K562 (cell line): ENCODE data around the gene SLC25A42. TPM values are rescaled to one million over a fixed set of nuclear protein-coding genes. Genes with fewer than 3 reads are reported as not detected.
A peak's percentile ranks its signal among the peaks of the same experiment; 100 is the strongest.

ENCODE experiments used
- ATAC-seq: fragments of 200-7000 bp; cut with Tn5 transposase; 3 replicates; pipeline ENCODE4 v1.9.1; 2020; ENCODE audit warnings: moderate library complexity
- BruUV-seq: library from RNA; stranded (reverse); fragments of 400-500 nt; replicated peaks from 2 replicates; lab custom pipeline; 2021; lab: Mats Ljungman, UMichigan
- CTCF ChIA-PET: fragments of 300-600 bp; formaldehyde crosslinking; extraction: SDS; loops from one replicate; lab custom pipeline; 2021; ENCODE audit warnings: low intra/inter-chr PET ratio; lab: Yijun Ruan, JAX
- POLR2A ChIA-PET: fragments of 300-600, 350-650 bp; sonication (Branson Sonifier 250); formaldehyde crosslinking; extraction: SDS; loops from one replicate; lab custom pipeline; 2021; ENCODE audit warnings: antibody characterized with exemption, inconsistent platforms; lab: Yijun Ruan, JAX
- DNase-seq, 4 experiments: peaks; one replicate each; pipeline versions ENCODE4 v3.0.0 to v3.0.0-alpha.2; 2011 to 2018; ENCODE audit warnings: low spot score in 3 of 4, mixed read lengths in 3 of 4; ENCODE audit errors: extremely low read depth in 1 of 4
- FAIRE-seq: peaks from 2 replicates; lab custom pipeline; 2011; peaks lifted over from hg19 to GRCh38; lab: Jason Lieb, UNC
- H2AFZ ChIP-seq: 2 replicates; pipeline ENCODE4 v1.6.0; 2011; ENCODE audit warnings: low read depth, low read length, control low read depth, inconsistent platforms
- H3K27ac ChIP-seq: fragments of 200-600 bp; 3 replicates; pipeline ENCODE4 v1.8.0; 2011; ENCODE audit warnings: low read depth, mild to moderate bottlenecking, control low read depth, inconsistent platforms, low read length, moderate library complexity, mixed read lengths; ENCODE audit errors: extremely low read depth
- H3K27me3 ChIP-seq, 2 experiments: fragments of 300-600 bp in 1 of 2; 2 replicates in 1 of 2; 3 replicates in 1 of 2; pipeline versions ENCODE4 v1.6.0 to v1.8.0; 2011; ENCODE audit warnings: inconsistent platforms in 2 of 2, low read length in 2 of 2, mild to moderate bottlenecking in 1 of 2, mixed read lengths in 1 of 2, moderate library complexity in 1 of 2; ENCODE audit not compliant: control insufficient read depth in 2 of 2, insufficient read depth in 2 of 2
- H3K36me3 ChIP-seq: fragments of 300-600 bp; 3 replicates; pipeline ENCODE4 v1.8.0; 2011; ENCODE audit warnings: mild to moderate bottlenecking, low read length, inconsistent platforms; ENCODE audit not compliant: control insufficient read depth, insufficient read depth
- H3K4me1 ChIP-seq, 2 experiments: fragments of 200-600 bp in 1 of 2; replicated peaks in 1 of 2; 2 replicates in 1 of 2; 3 replicates in 1 of 2; pipeline versions ENCODE4 v1.5.1 to v1.8.0; 2011; ENCODE audit warnings: inconsistent platforms in 2 of 2, low read length in 2 of 2, mild to moderate bottlenecking in 1 of 2, mixed read lengths in 1 of 2, moderate library complexity in 1 of 2; ENCODE audit not compliant: control insufficient read depth in 2 of 2, insufficient read depth in 2 of 2
- H3K4me2 ChIP-seq: 2 replicates; pipeline ENCODE4 v1.6.1; 2011; ENCODE audit warnings: low read length, control low read depth, inconsistent platforms, mixed read lengths; ENCODE audit not compliant: insufficient read depth
- H3K4me3 ChIP-seq: fragments of 200-600 bp; sonication (generic), shearing (Covaris generic); 2 replicates; pipeline ENCODE4 v1.5.1; 2016; ENCODE audit warnings: control low read depth, inconsistent platforms
- H3K79me2 ChIP-seq: fragments of 200-600 bp; 3 replicates; pipeline ENCODE4 v1.8.0; 2011; ENCODE audit warnings: low read length, inconsistent platforms; ENCODE audit not compliant: control insufficient read depth, insufficient read depth
- H3K9ac ChIP-seq, 2 experiments: 2 replicates each; pipeline versions ENCODE4 v1.6.0 to v1.6.1; 2011; ENCODE audit warnings: low read depth in 2 of 2, low read length in 2 of 2, control low read depth in 1 of 2, inconsistent platforms in 1 of 2, mild to moderate bottlenecking in 1 of 2, mixed read lengths in 1 of 2; ENCODE audit not compliant: insufficient read depth in 1 of 2
- H3K9me1 ChIP-seq: one replicate; pipeline ENCODE4 v1.6.0; 2011; ENCODE audit warnings: inconsistent platforms, mild to moderate bottlenecking, low read length, moderate library complexity; ENCODE audit not compliant: control insufficient read depth, insufficient read depth
- H3K9me3 ChIP-seq: replicated peaks from 2 replicates; pipeline ENCODE4 v1.5.1; 2011; ENCODE audit warnings: low read depth, low read length, inconsistent platforms; ENCODE audit not compliant: control insufficient read depth, insufficient read depth
- H4K20me1 ChIP-seq: replicated peaks from 2 replicates; pipeline ENCODE4 v1.6.1; 2011; ENCODE audit warnings: low read length, inconsistent platforms, mixed read lengths; ENCODE audit not compliant: control insufficient read depth, insufficient read depth
- BCL6 ChIP-seq: fragments of 250-450 bp; sonication (Bioruptor Pico); IDR thresholded peaks from 2 replicates; pipeline ENCODE4 v1.4.0; 2020
- FOXJ2 ChIP-seq: fragments of 200-800 bp; sonication (Bioruptor generic); IDR thresholded peaks from 2 replicates; pipeline ENCODE4 v1.6.1; 2016; ENCODE audit warnings: missing genetic modification characterization, missing compliant biosample characterization
- FOXK2 ChIP-seq, 2 experiments: fragments of 450-650 bp; IDR thresholded peaks in 1 of 2; conservative IDR thresholded peaks in 1 of 2; 2 replicates each; pipeline ENCODE4 v1.6.1; 2016; ENCODE audit warnings: low read depth in 2 of 2, mild to moderate bottlenecking in 1 of 2
- MCM7 ChIP-seq, 2 experiments: fragments of 450-650 bp; IDR thresholded peaks; 2 replicates each; pipeline ENCODE4 v1.6.1; 2016 to 2018
- NCOA4 ChIP-seq: fragments of 450-650 bp; IDR thresholded peaks from 2 replicates; pipeline ENCODE4 v1.6.1; 2018; ENCODE audit warnings: mild to moderate bottlenecking; ENCODE audit not compliant: partially characterized antibody
- PREB ChIP-seq: sonication (generic); formaldehyde crosslinking; IDR thresholded peaks from 2 replicates; pipeline ENCODE4 v1.8.1; 2023; ENCODE audit warnings: mild to moderate bottlenecking, missing genetic modification reagents
- SNAPC5 ChIP-seq: fragments of 250-450 bp; sonication (Bioruptor Pico); IDR thresholded peaks from 2 replicates; pipeline ENCODE4 v1.8.0; 2021; ENCODE audit warnings: moderate library complexity, mild to moderate bottlenecking, inconsistent platforms
- U2AF1 ChIP-seq: fragments of 200-400 bp; formaldehyde crosslinking; optimal IDR thresholded peaks from 2 replicates; pipeline ENCODE3; 2017; ENCODE audit warnings: mild to moderate bottlenecking, low read depth, low read length, moderate library complexity
- ZBTB1 ChIP-seq: sonication (generic); formaldehyde crosslinking; IDR thresholded peaks from 2 replicates; pipeline ENCODE4 v1.8.1; 2023; ENCODE audit warnings: missing genetic modification reagents, low read depth, mild to moderate bottlenecking, borderline replicate concordance
- ZFPM2 ChIP-seq: fragments of 250-450 bp; sonication (Bioruptor Pico); IDR thresholded peaks from 2 replicates; pipeline ENCODE4 v1.5.1; 2022; ENCODE audit warnings: mild to moderate bottlenecking
- ZNF253 ChIP-seq: fragments of 250-450 bp; sonication (Bioruptor Pico); conservative IDR thresholded peaks from 2 replicates; pipeline ENCODE4 v1.6.1; 2021; ENCODE audit warnings: mild to moderate bottlenecking
- ZNF280B ChIP-seq: fragments of 250-450 bp; sonication (Bioruptor Pico); IDR thresholded peaks from 2 replicates; pipeline ENCODE4 v1.5.1; 2021; ENCODE audit warnings: mild to moderate bottlenecking
- ZNF384 ChIP-seq: IDR thresholded peaks from 2 replicates; pipeline ENCODE4 v1.6.1; 2012; ENCODE audit warnings: low read depth, low read length, improper control_type of control experiment
- WGBS: fragments of 100-300 bp; shearing (Covaris generic); methylation state at CpG from one replicate; pipeline ENCODE4 v1.1.6; 2016; ENCODE audit warnings: low coverage, mixed read lengths; ENCODE audit not compliant: insufficient coverage; ENCODE audit errors: missing lambda C conversion rate; 5-methylcytosine and 5-hydroxymethylcytosine counted together
- in situ Hi-C: fragments of 300-500 bp; cut with MboI; formaldehyde crosslinking; loops from 4 replicates; pipeline ENCODE4 v1.15.0; 2018; ENCODE audit warnings: inconsistent platforms, mixed read lengths
- intact Hi-C: fragments of 100-400 bp; cut with micrococcal nuclease; formaldehyde crosslinking; loops from 2 replicates; pipeline ENCODE4 v1.14.2; 2022
- polyA plus RNA-seq, 8 experiments: library from polyadenylated mRNA; depleted of rRNA in 4 of 8; stranded (reverse) in 5 of 8; unstranded in 3 of 8; fragments of >200 nt; fragmentation: Nextera tagmentation in 2 of 8; fragmentation: Illumina TruSeq in 1 of 8; extraction: Ambion mirVana in 2 of 8; extraction: Trizol in 1 of 8; gene quantifications; 2 replicates each; pipeline versions ENCODE4 v1.2.1 to v1.2.3, GENCODE V29; 2011 to 2014; ENCODE audit warnings: inconsistent platforms in 1 of 8, missing spikeins in 1 of 8
- total RNA-seq, 7 experiments: library from RNA; depleted of rRNA in 6 of 7; stranded (reverse); fragments of >200 nt in 6 of 7; fragmentation: Illumina TruSeq in 2 of 7; extraction: Trizol in 2 of 7; gene quantifications; 2 replicates each; pipeline versions ENCODE4 v1.2.1 to v1.2.3, GENCODE V29; 2011 to 2021; ENCODE audit warnings: low replicate concordance in 1 of 7
- TF ChIP-seq, protein P1 (sequence below): fragments of 450-650 bp; IDR thresholded peaks from 2 replicates; pipeline ENCODE4 v1.6.1; 2017; ENCODE audit warnings: antibody characterized with exemption

The SLC25A42 gene
- total and polyA plus RNA-seq, 9 of the 15 experiments (the other 6 are each of a cell fraction or from before 2014, with no cell fraction given) = 0.59 to 32.2 (median 14.1) TPM

GRCh38 chr19:19068659-19069654, 5.2 kb downstream of the SLC25A42 start:
- peaks cover 69% of the 10 kb centered on the region for H3K79me2 ChIP-seq
- peak overlapping the region in 1 of 2 experiments; percentile 84; a peak in 1 of 4 replicates for H3K9ac ChIP-seq
- TF ChIP-seq ZBTB1 (CRISPR knock-in tag) (no peak), U2AF1 (no peak), FOXK2 (conservative IDR thresholded peaks at IDR 0.05 in 1 of 2, IDR thresholded peaks at IDR 0.05 in 1 of 2; ENCODE audit: low read depth in 2 of 2) (no peak), SNAPC5 (CRISPR knock-in tag) (no peak), MCM7 (IDR thresholded peaks at IDR 0.05) (no peak), BCL6 (CRISPR knock-in tag) (no peak), ZNF253 (CRISPR knock-in tag) (no peak), FOXJ2 (tag) (no peak), ZNF384 (peak; percentile 46), ZFPM2 (no peak), PREB (CRISPR knock-in tag) (no peak), NCOA4 (no peak), ZNF280B (CRISPR knock-in tag) (no peak)
- TF ChIP-seq, protein P1, sequence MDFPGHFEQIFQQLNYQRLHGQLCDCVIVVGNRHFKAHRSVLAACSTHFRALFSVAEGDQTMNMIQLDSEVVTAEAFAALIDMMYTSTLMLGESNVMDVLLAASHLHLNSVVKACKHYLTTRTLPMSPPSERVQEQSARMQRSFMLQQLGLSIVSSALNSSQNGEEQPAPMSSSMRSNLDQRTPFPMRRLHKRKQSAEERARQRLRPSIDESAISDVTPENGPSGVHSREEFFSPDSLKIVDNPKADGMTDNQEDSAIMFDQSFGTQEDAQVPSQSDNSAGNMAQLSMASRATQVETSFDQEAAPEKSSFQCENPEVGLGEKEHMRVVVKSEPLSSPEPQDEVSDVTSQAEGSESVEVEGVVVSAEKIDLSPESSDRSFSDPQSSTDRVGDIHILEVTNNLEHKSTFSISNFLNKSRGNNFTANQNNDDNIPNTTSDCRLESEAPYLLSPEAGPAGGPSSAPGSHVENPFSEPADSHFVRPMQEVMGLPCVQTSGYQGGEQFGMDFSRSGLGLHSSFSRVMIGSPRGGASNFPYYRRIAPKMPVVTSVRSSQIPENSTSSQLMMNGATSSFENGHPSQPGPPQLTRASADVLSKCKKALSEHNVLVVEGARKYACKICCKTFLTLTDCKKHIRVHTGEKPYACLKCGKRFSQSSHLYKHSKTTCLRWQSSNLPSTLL = no peak

More at GRCh38 chr19:19068659-19069654, 5.2 kb downstream of the SLC25A42 start:
- Histone ChIP-seq H3K27ac (peak overlapping the region; percentile 45; the same call in 1 of the 3 replicates), H4K20me1 (no peaks in the 10 kb centered on the region; the same call in 1 of the 2 replicates), H3K4me1 (peaks cover 16 to 21% of the 10 kb centered on the region in 2 experiments; a peak in 4 of 5 replicates), H3K36me3 (peaks cover 24% of the 10 kb centered on the region; the same call in 2 of the 3 replicates), H3K9me3 (no peaks in the 10 kb centered on the region), H2AFZ (no peak overlapping the region), H3K4me3 (no peak overlapping the region), H3K4me2 (no peak overlapping the region), H3K9me1 (no peaks in the 10 kb centered on the region), H3K27me3 (no peaks in the 10 kb centered on the region)
- ChIA-PET CTCF (no interaction called here), POLR2A (interaction anchor here (0.9 to 1.0 kb wide), 2 partner anchors 9 kb away, joined by 3 to 4 read pairs; no protein-coding TSS in a partner anchor)
- intact Hi-C loops (no loop called here), in situ Hi-C loops (no loop called here)
- 84% methylated on average over 11 of the region's 11 CpGs for WGBS
- no peak for ATAC-seq
- no peak for DNase-seq
- BruUV-seq = no TSS peak
- no peak for FAIRE-seq
